GM18508 (cell line): ENCODE measurements around the gene PSENEN.
"Not testable (repeated sequence)": the region's sequence is repeated elsewhere in the genome, so short reads cannot be mapped to it uniquely, and the experiment has no call there.

ENCODE experiments used
- ATAC-seq: cut with Tn5 transposase; IDR thresholded peaks from one replicate; pipeline ENCODE4 v1.9.1; 2021; ENCODE audit warnings: moderate number of reproducible peaks; ENCODE audit not compliant: insufficient read depth, unreplicated experiment

The PSENEN gene

GRCh38 chr19:35717665-35718344, 27.6 kb upstream of the PSENEN start, which contains the start of gene KMT2B:
Gene KMT2B (plus strand): TSS chr19:35718003. CDS start chr19:35718019, 16 bp downstream.
- no peak for ATAC-seq

DNA sequence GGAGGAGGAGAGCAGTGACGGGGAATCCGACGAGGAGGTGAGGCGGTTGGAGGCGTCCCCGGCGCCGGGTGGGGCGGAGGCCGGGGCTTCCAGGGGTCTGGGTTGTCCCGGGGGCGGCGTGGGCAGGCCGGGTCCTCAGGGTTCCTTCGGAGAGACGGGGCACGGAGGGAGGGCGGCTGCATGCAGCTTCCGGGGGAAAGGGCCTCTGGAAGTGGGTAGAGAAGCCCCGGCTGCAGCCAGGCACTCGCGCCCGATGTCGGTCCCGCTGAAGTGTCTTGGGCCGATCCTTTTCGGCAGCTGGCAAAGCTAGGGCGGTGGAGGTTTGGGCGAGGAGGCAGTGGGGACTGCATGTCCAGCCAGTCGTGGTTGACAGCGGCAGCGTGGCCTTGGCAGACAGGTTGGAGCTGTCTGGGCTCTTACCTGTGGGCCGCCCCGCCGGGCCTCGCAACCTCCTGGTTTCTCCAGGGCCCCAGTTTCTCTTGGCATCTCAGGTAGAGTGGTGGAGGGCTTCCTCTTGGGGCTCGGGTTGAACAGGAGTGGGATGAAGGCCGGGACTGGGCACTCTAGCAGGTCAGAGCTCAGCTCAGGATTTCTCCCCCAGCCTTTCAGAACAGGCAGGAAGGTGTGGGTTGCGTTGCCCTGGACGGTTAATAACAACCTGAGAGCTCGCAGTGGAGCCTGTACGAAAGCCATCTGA, 27.0 kb upstream of the PSENEN start:
- ATAC-seq: no peak

- ATAC-seq: no peak
Observed at GRCh38 chr19:35719402-35720162, 25.9 kb upstream of the PSENEN start.

- no peak for ATAC-seq
Observed at GRCh38 chr19:35720163-35720524, 25.3 kb upstream of the PSENEN start.

DNA sequence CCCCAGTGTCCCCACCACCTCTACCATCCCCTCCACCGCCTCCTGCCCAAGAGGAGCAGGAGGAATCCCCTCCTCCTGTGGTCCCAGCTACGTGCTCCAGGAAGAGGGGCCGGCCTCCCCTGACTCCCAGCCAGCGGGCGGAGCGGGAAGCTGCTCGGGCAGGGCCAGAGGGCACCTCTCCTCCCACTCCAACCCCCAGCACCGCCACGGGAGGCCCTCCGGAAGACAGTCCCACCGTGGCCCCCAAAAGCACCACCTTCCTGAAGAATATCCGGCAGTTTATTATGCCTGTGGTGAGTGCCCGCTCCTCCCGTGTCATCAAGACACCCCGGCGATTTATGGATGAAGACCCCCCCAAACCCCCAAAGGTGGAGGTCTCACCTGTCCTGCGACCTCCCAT, 24.8 kb upstream of the PSENEN start:
- ATAC-seq: no peak

- ATAC-seq: no peak
Observed at GRCh38 chr19:35721374-35721773, 24.1 kb upstream of the PSENEN start.

GRCh38 chr19:35722461-35722860, 23.0 kb upstream of the PSENEN start:
- ATAC-seq: no peak

DNA sequence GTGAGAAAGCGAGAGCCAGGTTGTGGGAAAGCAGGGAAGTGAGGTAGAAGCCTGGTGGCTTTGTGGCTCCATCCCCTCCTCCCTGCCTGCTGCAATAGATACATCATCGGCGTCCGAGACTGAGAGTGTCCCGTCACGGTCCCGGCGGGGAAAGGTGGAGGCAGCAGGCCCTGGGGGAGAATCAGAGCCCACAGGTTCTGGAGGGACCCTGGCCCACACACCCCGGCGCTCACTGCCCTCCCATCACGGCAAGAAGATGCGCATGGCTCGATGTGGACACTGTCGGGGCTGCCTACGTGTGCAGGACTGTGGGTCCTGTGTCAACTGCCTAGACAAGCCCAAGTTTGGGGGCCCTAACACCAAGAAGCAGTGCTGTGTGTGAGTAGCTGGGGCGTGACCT, 22.6 kb upstream of the PSENEN start:
- no peak for ATAC-seq

GRCh38 chr19:35723671-35724070, 21.8 kb upstream of the PSENEN start:
- ATAC-seq: no peak

DNA sequence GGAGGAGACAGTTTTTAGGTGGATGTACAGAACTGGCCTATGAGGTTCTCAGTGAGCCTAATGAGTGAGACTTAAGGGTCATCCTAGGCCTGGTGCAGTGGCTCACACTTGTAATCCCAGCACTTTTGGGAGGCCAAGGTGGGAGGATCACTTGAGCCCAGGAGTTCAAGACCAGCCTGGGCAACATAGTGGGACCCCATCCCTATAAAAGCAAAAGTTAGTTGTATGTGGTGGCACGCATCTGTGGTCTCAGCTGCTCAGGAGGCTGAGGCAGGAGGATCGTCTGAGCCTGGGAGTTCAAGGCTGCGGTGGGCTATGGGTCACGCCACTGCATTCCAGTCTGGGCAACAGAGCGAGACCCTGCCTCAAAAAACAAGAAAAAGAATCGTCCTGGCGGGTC, 21.3 kb upstream of the PSENEN start:
- not testable (repeated sequence) for ATAC-seq

- no peak for ATAC-seq
Observed at GRCh38 chr19:35724560-35724959, 20.9 kb upstream of the PSENEN start.

- no peak for ATAC-seq
Observed at GRCh38 chr19:35725216-35725861, 20.1 kb upstream of the PSENEN start.

DNA sequence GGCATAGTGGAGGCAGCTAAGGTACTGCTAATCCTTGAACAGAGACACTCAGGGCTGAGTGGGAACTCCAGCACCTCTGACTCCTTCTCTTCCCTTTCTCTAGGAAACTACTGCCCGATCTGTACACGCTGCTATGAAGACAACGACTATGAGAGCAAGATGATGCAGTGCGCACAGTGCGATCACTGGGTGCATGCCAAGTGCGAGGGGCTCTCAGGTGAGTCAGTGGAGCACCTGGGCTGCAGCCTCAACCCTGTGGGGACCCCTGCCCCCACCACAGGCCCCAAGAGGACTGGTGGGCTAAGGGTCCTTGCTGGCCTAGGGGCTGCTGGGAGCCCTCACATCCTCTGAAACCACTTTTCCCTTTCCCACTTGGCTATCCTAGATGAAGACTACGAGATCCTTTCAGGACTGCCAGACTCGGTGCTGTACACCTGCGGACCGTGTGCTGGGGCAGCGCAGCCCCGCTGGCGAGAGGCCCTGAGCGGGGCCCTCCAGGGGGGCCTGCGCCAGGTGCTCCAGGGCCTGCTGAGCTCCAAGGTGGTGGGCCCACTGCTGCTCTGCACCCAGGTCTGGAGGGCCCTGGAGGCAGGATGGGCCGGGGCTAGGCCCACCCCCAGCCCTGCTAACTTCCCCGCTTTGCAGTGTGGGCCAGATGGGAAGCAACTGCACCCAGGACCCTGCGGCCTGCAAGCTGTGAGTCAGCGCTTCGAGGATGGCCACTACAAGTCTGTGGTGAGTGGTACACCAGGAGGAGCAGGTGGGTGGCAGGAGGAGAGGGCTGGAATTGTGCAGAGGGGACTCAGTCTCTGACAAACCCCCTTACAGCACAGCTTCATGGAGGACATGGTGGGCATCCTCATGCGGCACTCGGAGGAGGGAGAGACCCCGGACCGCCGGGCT, 18.1 kb upstream of the PSENEN start:
- no peak for ATAC-seq

DNA sequence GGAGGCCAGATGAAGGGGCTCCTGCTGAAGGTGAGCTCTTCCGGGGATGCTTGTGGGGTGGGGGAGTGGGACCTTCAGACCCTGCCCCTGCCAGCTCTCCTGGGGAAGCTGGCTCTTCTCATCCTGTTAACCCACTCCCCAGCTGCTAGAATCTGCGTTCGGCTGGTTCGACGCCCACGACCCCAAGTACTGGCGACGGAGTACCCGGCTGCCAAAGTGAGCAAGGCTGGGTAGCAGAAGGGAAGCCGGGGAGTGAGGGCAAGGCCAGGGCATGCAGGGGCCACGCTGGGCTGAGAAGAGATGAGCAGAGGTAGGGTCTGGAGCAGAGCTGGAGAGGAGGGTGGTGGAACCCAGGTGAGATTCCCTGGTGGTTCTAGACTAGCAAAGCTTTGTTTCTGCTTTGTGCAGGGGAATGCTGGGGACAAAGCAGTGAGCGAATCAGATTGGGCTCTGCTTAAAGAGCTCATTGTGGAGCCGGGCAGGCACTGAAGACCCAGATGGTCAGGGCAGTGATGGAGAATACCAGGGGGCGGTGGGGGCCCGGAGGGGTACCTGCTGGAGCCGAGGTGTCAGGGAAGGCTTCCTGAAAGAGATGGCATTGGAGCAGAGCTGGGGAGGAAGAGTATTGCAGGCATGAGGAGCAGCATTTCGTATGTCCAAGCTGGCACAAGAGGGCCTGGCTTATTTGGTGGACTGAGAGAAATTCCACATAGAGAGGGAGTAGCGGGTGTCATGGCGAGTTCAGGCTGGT, 17.3 kb upstream of the PSENEN start:
- no peak for ATAC-seq

- no peak for ATAC-seq
Observed at GRCh38 chr19:35729021-35729420, 16.4 kb upstream of the PSENEN start.

DNA sequence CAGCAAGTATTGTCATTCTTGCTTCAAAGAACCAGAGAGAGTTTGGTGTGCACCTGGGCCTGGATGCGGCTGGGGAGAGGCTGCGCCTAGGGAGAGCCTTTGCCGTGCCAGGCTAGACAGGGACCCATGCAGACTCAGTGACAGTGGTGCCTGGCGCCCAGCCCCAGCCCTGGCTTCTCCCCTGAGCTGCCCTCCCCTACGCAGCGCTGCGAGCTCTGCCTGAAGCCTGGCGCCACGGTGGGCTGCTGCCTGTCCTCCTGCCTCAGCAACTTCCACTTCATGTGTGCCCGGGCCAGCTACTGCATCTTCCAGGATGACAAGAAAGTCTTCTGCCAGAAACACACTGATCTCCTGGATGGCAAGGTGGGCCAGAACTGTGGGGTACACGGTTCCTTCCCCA, 15.7 kb upstream of the PSENEN start:
- ATAC-seq: no peak

DNA sequence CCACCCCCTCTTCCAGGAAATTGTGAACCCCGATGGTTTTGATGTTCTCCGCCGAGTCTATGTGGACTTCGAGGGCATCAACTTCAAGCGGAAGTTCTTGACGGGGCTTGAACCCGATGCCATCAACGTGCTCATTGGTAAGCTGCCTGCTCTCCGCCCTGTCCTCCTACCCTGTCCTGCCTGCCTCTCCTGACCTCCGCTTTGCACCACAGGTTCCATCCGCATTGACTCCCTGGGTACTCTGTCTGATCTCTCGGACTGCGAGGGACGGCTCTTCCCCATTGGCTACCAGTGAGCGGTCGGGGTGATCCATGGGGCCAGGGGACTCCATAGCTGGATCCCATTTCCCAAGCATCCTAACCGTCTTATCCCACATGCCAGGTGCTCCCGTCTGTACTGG, 15.1 kb upstream of the PSENEN start:
- ATAC-seq: no peak

- no peak for ATAC-seq
Observed at GRCh38 chr19:35731353-35731752, 14.1 kb upstream of the PSENEN start.

DNA sequence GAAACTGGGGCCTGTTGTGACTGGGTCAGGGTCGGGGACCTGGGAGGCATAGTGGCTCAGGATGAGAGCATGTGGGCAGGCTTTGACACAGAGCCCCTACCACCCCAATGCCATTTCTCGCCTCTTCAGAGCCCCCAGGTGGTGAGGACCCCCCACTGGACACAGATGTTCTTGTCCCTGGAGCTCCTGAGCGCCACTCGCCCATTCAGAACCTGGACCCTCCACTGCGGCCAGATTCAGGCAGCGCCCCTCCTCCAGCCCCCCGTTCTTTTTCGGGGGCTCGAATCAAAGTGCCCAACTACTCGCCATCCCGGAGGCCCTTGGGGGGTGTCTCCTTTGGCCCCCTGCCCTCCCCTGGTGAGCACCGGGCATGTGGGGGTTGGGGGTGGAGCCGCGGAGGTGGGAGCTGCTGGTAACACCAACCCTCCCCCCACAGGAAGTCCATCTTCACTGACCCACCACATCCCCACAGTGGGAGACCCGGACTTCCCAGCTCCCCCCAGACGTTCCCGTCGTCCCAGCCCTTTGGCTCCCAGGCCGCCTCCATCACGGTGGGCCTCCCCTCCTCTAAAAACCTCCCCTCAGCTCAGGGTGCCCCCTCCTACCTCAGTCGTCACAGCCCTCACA, 13.6 kb upstream of the PSENEN start:
- no peak for ATAC-seq
